SIG-M5 (cell line): Measurements from ENCODE around the gene PLB1.

ENCODE experiments used
- DNase-seq: peaks from one replicate; lab custom pipeline; 2025; lab: John Stamatoyannopoulos, UW

Gene PLB1

DNA sequence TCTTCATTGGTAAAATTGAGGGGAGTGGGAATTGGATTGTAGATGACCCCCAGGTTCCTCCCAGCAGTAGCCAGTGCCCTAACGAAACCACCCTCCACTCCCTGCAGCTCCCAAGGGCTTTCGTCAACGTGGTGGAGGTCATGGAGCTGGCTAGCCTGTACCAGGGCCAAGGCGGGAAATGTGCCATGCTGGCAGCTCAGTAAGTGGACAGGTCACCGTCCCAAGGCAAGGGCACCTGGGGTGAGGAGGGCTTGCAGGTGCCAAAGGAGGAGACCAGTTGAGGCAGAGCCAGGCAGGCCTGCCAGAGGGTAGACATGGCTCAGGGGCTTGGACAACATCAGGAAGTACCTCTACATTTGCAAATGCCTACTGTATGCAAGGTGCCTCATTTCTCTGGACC is 133.1 kb downstream of the PLB1 start:
- no peak for DNase-seq

DNA sequence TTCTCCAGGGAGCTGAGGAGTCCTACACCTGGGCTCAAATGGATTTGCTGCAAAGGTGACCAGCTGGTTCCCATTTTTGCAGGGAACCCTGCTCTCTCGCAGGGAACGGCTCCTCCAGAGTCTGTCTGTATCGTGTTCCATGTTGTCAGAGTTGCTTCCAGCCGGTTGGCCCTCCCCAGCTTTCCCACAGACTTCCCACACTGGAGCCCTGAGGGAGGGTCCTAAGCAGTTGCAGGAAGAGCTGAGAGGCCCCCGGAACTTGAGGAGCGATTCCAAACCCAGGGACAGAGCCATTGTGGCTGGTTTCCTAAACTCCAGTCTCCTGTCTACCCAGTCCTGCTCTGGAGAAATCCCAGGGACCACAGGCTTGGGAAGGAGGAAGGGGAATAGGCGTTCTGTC is 134.1 kb downstream of the PLB1 start:
- DNase-seq = no peak

DNA sequence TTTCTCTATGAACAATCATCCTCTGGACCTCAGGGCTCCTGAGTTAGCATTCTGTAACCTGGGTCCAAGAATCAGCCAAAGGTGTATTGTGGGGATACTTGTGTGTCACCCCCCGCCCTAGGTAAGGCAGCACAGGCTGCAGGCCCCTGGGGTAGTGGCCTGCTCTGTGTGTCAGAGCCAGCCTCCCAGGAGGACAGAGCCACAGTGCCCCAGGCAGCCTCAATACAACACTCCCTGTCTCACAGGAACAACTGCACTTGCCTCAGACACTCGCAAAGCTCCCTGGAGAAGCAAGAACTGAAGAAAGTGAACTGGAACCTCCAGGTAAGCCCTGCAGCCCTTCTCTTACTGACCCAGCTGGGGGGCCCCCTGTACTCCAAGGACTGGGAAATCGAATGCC is 134.5 kb downstream of the PLB1 start:
- DNase-seq = no peak

DNA sequence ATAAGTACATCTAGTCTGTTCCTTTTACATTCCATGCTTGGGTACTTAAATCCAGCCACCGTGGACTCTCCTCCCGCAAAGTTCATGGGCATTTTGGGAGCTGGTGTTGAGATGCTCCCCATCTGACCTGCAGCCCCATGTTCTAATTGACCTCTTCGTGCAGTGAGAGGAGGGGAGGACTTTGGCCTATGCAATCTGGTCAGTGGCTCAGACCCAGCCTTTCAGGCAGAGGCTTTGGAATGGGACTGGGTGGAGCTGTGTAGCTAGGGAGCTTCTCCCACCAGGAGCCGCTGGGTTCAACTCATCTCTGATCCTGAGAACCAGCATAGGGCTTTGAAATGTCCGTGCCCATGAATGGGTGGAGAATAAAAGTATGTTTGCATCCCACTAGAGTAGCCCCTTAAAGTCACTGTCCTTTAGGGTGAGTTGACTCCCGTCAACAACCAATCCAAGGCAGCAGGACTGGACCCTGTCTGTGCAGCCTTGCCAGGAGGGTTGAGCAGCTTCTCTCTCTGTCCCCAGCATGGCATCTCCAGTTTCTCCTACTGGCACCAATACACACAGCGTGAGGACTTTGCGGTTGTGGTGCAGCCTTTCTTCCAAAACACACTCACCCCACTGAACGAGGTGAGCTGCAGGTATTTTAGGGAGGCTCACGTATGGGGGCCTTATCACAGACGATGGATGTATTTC is 135.8 kb downstream of the PLB1 start:
- no peak for DNase-seq

DNA sequence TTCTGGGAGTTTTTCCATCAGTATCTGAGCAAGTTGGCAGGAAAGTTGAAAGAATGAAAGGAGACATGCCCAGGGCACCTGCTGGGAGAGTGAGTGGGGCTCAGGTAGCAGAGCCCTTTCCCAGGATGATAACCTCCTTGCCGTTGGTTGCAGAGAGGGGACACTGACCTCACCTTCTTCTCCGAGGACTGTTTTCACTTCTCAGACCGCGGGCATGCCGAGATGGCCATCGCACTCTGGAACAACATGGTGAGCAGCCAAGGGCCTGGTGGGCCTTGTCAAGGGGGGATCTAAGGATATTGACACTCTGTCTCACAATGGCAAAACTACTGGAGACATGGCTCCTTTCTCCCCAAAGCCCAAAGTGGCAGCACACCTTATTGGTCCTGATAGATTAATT is 136.9 kb downstream of the PLB1 start:
- DNase-seq = no peak

DNA sequence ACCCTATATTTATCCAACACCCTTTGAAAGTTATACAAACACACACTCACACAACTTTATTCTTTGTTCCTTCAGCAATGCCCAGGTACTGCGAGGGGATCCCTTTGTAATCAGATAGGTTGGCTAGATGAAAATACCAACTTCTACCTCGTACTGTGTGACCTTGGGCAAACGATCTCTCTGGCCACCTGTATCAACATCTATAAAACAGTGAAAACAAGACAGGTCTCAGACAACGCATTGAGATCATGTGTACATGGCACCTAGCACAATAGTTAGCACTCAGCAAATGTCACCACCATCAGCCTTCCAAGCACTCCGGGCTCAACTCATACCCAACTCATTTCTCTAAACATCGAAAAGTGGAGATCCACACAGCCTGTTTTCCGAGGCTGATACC is 137.3 kb downstream of the PLB1 start:
- no peak for DNase-seq

DNA sequence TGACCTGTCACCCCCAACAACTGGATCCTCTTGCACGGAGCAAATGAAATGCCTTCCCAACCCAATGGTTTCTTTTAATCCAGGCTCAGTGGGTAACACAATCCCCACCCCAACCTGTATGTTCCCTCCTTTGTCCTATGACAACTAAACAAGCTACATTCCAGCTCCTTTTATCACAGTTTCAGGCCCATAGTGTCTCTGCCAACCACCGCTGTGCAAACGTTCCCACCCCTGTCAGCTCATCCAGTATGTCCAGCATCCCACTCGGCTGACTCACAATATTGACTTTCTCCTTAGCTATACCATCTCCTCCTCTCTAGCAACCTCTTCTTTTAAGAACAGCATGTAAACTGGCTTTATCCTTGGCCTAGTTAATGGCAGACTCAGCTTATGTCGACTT is 137.9 kb downstream of the PLB1 start:
- no peak for DNase-seq

DNA sequence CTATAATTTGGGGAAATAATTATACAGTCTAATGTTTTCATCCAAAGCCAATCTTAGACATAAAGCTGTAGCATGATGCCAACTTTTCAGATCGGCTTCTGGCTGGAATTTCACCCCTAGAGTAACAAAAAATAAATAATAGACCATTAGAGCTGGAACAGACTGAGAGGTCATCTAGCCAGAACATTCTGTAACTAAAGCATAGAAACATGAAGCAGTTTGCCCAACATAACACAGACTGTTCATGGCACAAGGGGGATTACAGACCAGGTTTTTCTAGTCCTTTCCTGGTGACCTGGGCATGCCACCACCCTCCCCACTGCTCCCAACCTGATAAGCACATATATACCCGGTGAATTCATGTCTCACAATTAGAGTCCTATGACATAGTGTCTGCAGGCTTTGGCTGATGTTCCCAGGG is 139.3 kb downstream of the PLB1 start:
- DNase-seq = no peak

DNA sequence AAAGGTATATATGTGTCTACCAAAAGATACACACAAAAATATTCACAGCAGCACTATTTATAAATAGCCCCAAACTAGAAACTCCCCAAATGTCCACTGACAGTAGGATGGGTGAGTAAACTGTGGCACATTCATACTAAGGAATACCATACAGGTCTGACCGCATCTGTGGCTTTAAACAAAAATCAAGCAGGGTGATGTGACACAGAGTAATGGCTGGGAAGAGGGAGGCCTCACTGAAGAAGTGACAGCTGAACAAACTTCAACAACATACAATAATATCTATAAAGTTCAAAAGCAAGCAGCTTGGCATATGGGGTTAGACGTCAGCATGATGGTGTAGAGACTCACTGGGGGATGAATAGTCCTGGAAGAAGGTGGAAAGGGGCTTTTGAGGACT is 140.6 kb downstream of the PLB1 start:
- no peak for DNase-seq

DNA sequence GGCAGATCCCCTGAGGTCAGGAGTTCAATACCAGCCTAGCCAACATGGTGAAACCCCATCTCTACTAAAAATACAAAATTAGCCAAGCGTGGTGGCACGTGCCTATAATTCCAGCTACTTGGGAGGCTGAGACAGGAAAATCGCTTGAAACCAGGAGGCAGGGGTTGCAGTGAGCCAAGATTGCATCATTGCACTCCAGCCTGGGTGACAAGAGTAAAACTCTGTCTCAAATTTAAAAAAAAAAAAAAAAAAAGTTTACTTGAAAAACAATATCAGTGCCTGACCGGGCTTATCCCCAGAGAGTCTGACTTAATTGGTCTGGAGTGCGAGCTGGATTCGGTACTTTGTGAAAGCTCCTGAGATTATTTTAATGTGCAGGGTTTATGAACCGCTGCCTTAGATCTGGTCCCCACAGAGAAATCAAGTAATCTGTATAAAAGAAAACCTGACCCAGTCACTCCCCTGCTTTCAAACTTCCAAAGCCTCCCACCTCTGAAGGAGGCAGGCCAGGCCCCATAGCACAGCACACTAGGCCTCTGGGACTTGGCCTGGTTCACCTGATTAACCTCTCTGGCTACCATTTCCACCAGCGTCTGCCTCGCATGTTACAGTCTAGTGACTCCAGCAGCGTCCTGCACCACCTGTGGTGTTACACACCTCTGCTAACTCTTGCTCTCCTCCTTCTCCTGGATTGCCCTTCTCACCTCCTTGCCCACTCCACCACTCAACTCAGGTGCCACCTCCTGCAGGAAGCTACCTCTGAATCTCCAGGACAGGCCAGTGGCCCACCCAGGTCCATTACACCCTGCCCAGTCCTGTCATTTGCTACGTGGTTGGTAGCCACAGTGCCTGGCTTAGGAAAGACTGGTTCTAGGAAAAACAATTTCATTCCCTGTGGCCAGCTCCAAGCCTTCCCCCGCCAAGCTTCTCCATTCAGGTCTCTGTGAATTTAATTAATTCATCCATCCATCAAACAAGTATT is 141.5 kb downstream of the PLB1 start:
- DNase-seq = no peak

DNA sequence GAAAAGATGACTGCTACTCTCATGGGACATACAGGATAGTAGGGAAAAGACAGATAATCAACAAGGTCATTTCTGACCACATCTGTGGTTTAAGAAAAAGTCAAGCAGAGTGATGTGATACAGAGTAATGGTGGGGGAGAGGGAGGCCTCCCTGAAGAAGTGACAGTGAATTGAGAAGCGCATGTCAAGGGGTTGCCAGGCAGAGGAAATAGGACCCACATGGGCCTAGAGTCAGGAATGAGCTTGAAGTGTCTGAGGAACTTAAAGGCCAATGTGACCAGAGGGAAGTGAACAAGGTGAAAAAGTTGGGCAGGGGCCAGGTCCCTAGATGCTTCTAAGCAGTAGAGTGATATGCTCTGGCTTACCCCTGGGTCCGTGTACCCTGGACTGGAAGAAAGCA is 142.2 kb downstream of the PLB1 start:
- no peak for DNase-seq

DNA sequence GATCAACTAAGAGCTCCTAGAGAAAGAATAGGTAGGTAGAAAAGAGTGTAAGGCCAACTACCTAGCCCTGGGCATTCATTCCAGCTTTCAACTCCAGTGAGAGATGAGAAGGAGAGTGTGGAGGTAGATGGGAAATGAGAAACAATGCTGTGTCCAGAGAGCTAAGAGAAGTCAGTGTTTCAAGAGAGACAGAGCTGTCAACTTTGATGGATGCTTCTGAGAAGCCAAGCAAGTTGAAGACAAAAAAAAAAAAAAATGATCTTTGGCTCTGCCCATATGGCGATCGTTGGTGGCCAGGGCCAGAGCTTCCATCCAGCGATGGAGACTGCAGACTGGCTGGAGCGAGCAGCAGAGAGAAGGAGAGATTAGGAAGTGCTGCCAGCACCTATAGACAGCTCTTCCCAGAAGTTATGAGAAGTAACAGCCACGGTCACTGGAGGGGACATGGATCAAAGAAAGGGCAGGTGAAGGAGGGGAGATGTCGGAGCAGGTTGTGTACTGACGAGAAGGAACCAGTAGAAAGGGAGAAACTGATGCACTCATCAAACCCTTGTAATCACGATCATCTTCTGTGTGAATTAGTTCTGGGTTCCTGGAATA is 143.3 kb downstream of the PLB1 start:
- no peak for DNase-seq

DNA sequence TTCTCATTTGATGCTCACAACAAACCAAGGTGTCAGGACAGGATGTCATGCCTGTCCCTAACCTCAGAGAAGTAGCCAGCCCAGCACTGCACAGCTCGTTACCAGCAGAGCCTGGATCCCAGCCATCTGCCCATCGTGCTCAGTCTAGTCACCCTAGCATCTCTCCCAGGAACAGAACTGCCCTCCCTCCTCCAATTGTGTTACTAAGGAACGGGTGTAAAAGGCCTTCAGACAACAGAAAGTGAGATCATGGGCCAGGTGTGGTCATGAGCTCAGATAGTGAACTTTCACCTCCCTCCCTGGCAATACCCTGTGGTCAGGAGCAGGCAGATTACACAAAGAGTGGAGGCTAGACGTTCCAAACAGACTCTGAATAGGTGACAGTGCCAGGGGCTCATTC is 144.0 kb downstream of the PLB1 start:
- DNase-seq = no peak

DNA sequence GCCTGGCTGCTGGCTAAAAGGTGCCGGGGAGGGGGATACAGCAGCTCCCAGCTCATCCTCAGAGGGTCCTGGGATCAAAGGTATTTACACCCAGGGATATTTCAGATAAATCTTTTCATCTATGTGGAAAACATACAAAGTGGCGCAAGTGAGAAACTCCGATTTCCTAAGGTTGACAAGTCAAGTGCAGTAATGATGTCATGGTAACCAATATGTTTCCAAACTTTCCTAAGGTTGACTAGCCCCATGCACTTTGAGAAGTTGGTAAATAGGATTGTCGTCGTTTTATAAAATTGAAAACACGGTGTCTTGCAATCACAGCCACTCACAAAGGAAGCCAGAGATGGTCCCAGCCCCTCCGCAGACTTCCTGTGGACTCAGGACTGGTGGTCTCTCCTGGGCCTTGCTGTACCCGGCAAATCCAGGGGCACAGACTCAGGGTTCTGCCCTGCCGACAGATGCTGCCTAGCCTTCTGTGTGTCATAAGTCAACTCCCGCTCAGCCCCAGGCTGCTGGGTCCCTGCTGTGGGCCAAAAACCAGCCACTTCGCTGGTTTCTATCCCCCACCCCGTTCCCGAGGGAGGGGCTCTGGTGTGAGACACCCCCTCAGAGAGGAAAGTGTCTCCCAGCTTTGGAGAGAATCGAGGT is 144.5 kb downstream of the PLB1 start:
- no peak for DNase-seq

DNA sequence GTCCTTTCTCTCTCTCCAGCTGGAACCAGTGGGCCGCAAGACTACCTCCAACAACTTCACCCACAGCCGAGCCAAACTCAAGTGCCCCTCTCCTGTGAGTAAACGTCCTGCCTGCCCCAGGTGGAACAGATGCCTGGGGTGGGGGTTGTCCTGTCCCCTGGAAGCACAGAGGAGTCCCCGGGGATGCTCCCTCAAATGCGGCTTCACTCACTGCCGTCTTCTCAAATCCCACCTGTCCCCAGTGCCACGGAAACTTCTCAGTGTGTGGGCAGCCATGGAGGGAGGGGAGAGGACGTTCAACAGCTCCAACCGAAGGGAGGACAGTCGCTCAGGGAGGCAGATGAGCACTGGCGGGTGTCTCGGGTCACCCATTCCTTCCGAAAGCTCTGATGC is 145.0 kb downstream of the PLB1 start:
- no peak for DNase-seq

DNA sequence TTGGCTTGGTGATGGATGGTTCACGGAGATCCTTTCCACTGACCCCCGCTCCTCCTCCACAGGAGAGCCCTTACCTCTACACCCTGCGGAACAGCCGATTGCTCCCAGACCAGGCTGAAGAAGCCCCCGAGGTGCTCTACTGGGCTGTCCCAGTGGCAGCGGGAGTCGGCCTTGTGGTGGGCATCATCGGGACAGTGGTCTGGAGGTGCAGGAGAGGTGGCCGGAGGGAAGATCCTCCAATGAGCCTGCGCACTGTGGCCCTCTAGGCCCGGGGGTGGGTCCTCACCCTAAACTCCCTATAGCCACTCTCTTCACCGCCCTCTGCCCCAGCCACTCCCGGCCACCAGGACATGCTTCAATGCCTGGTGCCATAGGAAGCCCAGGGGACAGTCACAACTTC is 146.9 kb downstream of the PLB1 start:
- no peak for DNase-seq

DNA sequence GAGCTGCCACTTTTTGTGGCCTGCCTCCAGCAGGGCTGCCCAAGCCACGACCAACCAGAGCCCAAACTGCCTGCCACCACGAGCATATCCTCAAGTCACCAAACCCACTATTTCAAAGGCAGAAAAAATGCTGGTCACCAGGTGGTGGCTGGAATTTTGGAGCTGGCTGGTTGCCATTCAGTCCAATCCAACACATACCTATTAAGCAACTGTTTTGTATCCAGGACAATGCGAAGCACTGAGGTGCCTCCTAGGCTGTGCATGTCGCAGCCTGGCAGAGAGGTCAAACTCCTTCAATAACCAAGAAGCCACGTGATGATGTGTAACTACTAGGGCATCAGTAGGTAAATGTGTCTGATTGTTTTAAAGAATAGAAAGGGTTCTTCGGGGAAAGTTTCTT is 147.5 kb downstream of the PLB1 start:
- DNase-seq = no peak

DNA sequence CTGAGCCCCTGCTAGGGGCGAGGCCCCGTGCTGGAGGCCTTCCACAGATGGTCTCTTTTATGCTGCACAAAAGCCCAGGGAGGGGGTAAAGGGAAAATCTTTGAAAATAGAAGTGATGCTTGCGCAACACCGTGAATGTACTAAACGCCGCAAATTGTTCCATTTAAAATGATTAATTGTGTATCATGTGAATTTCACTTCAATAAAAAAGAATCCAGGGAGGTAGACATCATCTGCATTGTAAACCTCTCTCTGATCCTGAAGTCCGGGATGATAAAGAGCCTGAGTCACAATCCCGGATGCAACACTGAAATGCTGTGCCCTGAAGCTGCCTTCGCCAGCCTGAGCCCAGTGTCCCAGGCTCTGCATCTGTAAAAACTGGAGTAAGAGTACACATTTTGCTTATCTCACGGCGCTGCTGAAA is 148.1 kb downstream of the PLB1 start:
- no peak for DNase-seq

DNA sequence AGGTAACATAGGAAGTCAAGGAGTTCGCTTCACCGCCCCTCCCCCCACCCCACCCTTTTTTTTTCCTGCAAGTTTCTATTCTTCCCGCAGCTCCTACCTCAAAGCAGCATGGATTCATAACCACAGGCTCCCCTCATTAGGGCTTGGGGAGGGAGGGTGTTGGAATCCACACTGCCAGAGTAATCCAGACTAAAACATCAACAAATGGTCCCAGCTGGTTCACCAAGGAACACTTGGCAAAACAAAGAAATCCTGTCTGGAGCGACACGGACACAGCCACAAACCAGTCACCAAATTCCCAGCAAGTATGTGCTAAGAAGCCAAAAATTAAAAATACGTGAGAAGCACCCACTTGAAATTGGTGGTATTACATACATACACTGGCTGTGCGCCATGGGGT is 148.9 kb downstream of the PLB1 start:
- no peak for DNase-seq

DNA sequence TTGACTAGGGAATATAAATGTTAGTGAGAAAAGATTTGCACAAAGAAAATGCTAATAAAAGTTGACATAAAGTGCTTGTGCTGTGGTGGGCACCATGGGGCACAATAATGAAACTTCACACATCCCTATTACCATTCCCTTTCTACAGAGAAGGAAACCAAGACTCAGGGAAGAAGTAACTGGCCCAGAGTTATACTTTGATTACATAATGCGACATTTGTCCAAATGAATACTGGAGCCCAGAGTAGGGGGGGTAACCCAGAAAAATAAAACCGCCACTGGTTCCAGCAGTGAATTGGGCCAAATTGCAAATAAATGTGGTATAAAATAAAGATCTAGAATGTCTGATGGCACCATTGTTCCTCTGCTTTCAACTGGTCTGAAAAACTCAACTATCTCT is 149.7 kb downstream of the PLB1 start:
- DNase-seq = no peak

DNA sequence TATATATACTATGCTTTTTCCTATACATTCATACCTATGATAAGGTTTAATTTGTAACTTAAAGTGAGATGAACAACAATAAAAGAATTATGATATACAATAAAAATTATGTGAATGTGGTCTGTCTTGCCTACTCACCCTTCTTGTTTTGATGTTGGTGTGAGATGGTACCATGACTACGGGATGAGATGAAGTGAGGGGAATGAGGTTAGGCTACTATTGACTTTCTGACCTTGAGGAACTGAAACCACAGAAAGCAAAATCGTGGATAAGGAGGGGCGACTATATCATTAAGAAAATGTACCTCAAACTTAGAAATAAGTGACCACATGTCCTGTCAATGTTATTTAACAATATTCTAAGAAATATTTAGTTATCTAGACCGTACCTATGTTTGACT is 151.8 kb downstream of the PLB1 start:
- DNase-seq = no peak

DNA sequence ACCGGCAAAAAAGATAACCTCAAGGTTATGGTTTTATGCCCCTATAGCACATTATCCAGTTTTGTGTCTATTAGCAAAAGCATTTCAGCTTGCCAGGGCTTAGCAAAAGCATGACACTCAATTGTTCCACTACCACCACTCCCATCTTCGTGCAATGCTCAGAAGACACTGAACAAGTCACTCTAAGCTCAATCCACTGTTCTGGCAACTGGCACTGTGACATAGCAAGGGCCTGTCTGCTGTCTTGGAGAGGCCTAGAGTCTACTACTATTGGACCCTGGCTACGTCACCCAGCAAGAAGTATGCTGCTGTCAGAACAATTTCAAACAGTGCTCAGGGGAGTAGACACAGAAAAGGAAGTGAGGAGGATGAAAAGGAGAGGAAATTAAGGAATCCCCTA is 152.3 kb downstream of the PLB1 start:
- DNase-seq = no peak
